ENCODE measurements around the gene TSBP1. TPM values are rescaled to one million over a fixed set of nuclear protein-coding genes. Genes with fewer than 3 reads are reported as not detected.

The TSBP1 gene
- total and polyA plus RNA-seq, 2 experiments from 2014 or later = not detected

GRCh38 chr6:32396028-32396427 is 24.3 kb upstream of the TSBP1 start:
- Histone ChIP-seq H3K9me3 (ENCODE audit: low read depth) (no peaks in the 10 kb centered on the region), H3K9me2 (replicated peaks; ENCODE audit: insufficient read depth) (no peaks in the 10 kb centered on the region), H4K20me1 (ENCODE audit: insufficient read depth, poor library complexity, severe bottlenecking) (no peaks in the 10 kb centered on the region), H2AFZ (no peak overlapping the region), H3K4me3 (no peak overlapping the region), H3K79me2 (no peaks in the 10 kb centered on the region), H3K27me3 (no peaks in the 10 kb centered on the region), H3K4me1 (ENCODE audit: insufficient read depth) (no peaks in the 10 kb centered on the region), H3K27ac (no peak overlapping the region), H3K36me3 (replicated peaks; ENCODE audit: insufficient read depth, low read depth) (no peaks in the 10 kb centered on the region), H3K4me2 (no peak overlapping the region)
- no peak for TF ChIP-seq CTCF (IDR thresholded peaks at IDR 0.05; ENCODE audit: poor library complexity)
- TF ChIP-seq EZH2 (IDR thresholded peaks at IDR 0.05; ENCODE audit: borderline replicate concordance) = no peak
- no peak for TF ChIP-seq EZH2phosphoT487 (IDR thresholded peaks at IDR 0.05; ENCODE audit: low read depth, severe bottlenecking, unreplicated experiment)
- WGBS (ENCODE audit: low lambda C conversion rate, missing lambda C conversion rate) = 90% methylated on average over 10 of the region's 10 CpGs
- no peak for DNase-seq (ENCODE audit: low spot score)

GRCh38 chr6:32393665-32394420 is 22.1 kb upstream of the TSBP1 start:
- 73% methylated on average over 7 of the region's 7 CpGs for WGBS (ENCODE audit: low lambda C conversion rate, missing lambda C conversion rate)
- no peak overlapping the region for H3K4me2 ChIP-seq
- peak; percentile 58 for DNase-seq (ENCODE audit: low spot score)

GRCh38 chr6:32391505-32391904 is 19.8 kb upstream of the TSBP1 start:
- Histone ChIP-seq H3K9me2 (replicated peaks; ENCODE audit: insufficient read depth) (no peaks in the 10 kb centered on the region), H3K4me1 (ENCODE audit: insufficient read depth) (peaks cover 8% of the 10 kb centered on the region), H3K4me2 (no peak overlapping the region), H3K79me2 (no peaks in the 10 kb centered on the region), H2AFZ (no peak overlapping the region), H3K4me3 (no peak overlapping the region), H3K9me3 (ENCODE audit: low read depth) (no peaks in the 10 kb centered on the region), H4K20me1 (ENCODE audit: insufficient read depth, poor library complexity, severe bottlenecking) (no peaks in the 10 kb centered on the region), H3K27ac (no peak overlapping the region), H3K27me3 (no peaks in the 10 kb centered on the region), H3K36me3 (replicated peaks; ENCODE audit: insufficient read depth, low read depth) (no peaks in the 10 kb centered on the region)
- TF ChIP-seq EZH2 (IDR thresholded peaks at IDR 0.05; ENCODE audit: borderline replicate concordance) (no peak), EZH2phosphoT487 (IDR thresholded peaks at IDR 0.05; ENCODE audit: low read depth, severe bottlenecking, unreplicated experiment) (no peak), CTCF (IDR thresholded peaks at IDR 0.05; ENCODE audit: poor library complexity) (no peak)
- WGBS (ENCODE audit: low lambda C conversion rate, missing lambda C conversion rate) = 92% methylated on average over 6 of the region's 6 CpGs
- no peak for DNase-seq (ENCODE audit: low spot score)

More at GRCh38 chr6:32393665-32394420, 22.1 kb upstream of the TSBP1 start:
- Histone ChIP-seq H2AFZ (no peak overlapping the region), H3K27me3 (no peaks in the 10 kb centered on the region), H3K9me3 (ENCODE audit: low read depth) (no peaks in the 10 kb centered on the region), H3K36me3 (replicated peaks; ENCODE audit: insufficient read depth, low read depth) (no peaks in the 10 kb centered on the region), H3K9me2 (replicated peaks; ENCODE audit: insufficient read depth) (no peaks in the 10 kb centered on the region), H3K4me3 (no peak overlapping the region), H3K4me1 (ENCODE audit: insufficient read depth) (no peaks in the 10 kb centered on the region), H4K20me1 (ENCODE audit: insufficient read depth, poor library complexity, severe bottlenecking) (no peaks in the 10 kb centered on the region), H3K27ac (peak overlapping the region; percentile 74), H3K79me2 (no peaks in the 10 kb centered on the region)
- TF ChIP-seq EZH2 (IDR thresholded peaks at IDR 0.05; ENCODE audit: borderline replicate concordance) (no peak), CTCF (IDR thresholded peaks at IDR 0.05; ENCODE audit: poor library complexity) (no peak), EZH2phosphoT487 (IDR thresholded peaks at IDR 0.05; ENCODE audit: low read depth, severe bottlenecking, unreplicated experiment) (no peak)
